HCT116 (cell line): ENCODE results near the gene RAB1A. TPM values are rescaled to one million over a fixed set of nuclear protein-coding genes. Genes with fewer than 3 reads are reported as not detected.

Source experiments
- ATAC-seq: fragments of 200-7000 bp; cut with Tn5 transposase; 2 replicates; pipeline ENCODE4 v1.9.1; 2020; ENCODE audit warnings: mild to moderate bottlenecking, moderate library complexity
- BruUV-seq: library from RNA; stranded (reverse); fragments of 400-500 nt; replicated peaks from 2 replicates; lab custom pipeline; 2021; lab: Mats Ljungman, UMichigan
- CTCF ChIA-PET: fragments of 300-600 bp; sonication (Branson Sonifier 250); formaldehyde crosslinking; loops from one replicate; lab custom pipeline; 2021; ENCODE audit warnings: antibody characterized with exemption; lab: Charles Lee
- POLR2A ChIA-PET: fragments of 300-600, 350-600 bp; sonication (Branson Sonifier 250); formaldehyde crosslinking; loops from one replicate; lab custom pipeline; 2021; ENCODE audit warnings: antibody characterized with exemption; lab: Charles Lee
- RAD21 ChIA-PET, 2 experiments: fragments of 300-600 bp; sonication (Branson Sonifier 250); formaldehyde crosslinking; loops; one replicate each; lab custom pipeline; 2023; ENCODE audit warnings: low total read pairs in 2 of 2; ENCODE audit not compliant: uncharacterized antibody in 2 of 2, unreplicated experiment in 2 of 2, low non-redundant PET in 1 of 2; lab: Charles Lee
- DNase-seq: peaks from one replicate; pipeline ENCODE4 v3.0.0-alpha.2; 2010; ENCODE audit warnings: low read depth, low spot score
- H2AFZ ChIP-seq: fragments of 200-600 bp; shearing (Covaris generic), sonication (generic); 2 replicates; pipeline ENCODE4 v1.6.1; 2017; ENCODE audit warnings: low read depth, mixed run types, mixed read lengths, antibody characterized with exemption, low read length; ENCODE audit not compliant: poor library complexity, severe bottlenecking
- H3K27ac ChIP-seq: 2 replicates; pipeline ENCODE4 v1.5.1; 2012; ENCODE audit warnings: low read depth, low read length
- H3K27me3 ChIP-seq: fragments of 200-600 bp; sonication (generic); 2 replicates; pipeline ENCODE4 v1.6.1; 2016; ENCODE audit warnings: mixed run types, low read length, mixed read lengths; ENCODE audit not compliant: insufficient read depth
- H3K36me3 ChIP-seq, 2 experiments: fragments of 200-500 bp in 1 of 2; fragments of 200-600 bp in 1 of 2; sonication (Bioruptor generic) in 1 of 2; sonication (generic) in 1 of 2; 2 replicates each; pipeline versions ENCODE4 v1.5.1 to v1.6.1; 2014 to 2016; ENCODE audit warnings: low read length in 2 of 2, inconsistent platforms in 1 of 2, mixed read lengths in 1 of 2, mixed run types in 1 of 2; ENCODE audit not compliant: insufficient read depth in 2 of 2, control insufficient read depth in 1 of 2
- H3K4me1 ChIP-seq, 2 experiments: fragments of 200-600 bp in 1 of 2; sonication (generic) in 1 of 2; 2 replicates each; pipeline versions ENCODE4 v1.5.1 to v1.6.1; 2012 to 2017; ENCODE audit warnings: low read length in 2 of 2, inconsistent platforms in 1 of 2, mild to moderate bottlenecking in 1 of 2, mixed read lengths in 1 of 2, mixed run types in 1 of 2, moderate library complexity in 1 of 2; ENCODE audit not compliant: insufficient read depth in 2 of 2, control insufficient read depth in 1 of 2
- H3K4me2 ChIP-seq: fragments of 200-600 bp; sonication (generic); 2 replicates; pipeline ENCODE4 v1.6.1; 2017; ENCODE audit warnings: mixed run types, low read length, mixed read lengths
- H3K4me3 ChIP-seq, 2 experiments: fragments of 200-600 bp in 1 of 2; sonication (generic) in 1 of 2; replicated peaks in 1 of 2; 2 replicates each; pipeline ENCODE4 v1.5.1; 2011 to 2016; ENCODE audit warnings: low read length in 2 of 2, control low read depth in 1 of 2, low read depth in 1 of 2, mild to moderate bottlenecking in 1 of 2, mixed read lengths in 1 of 2, mixed run types in 1 of 2
- H3K79me2 ChIP-seq: fragments of 200-600 bp; sonication (generic); 2 replicates; pipeline ENCODE4 v1.6.1; 2017; ENCODE audit warnings: mild to moderate bottlenecking, mixed run types, low read length, moderate library complexity, mixed read lengths; ENCODE audit not compliant: insufficient read depth
- H3K9ac ChIP-seq: fragments of 200-600 bp; sonication (generic); 2 replicates; pipeline ENCODE4 v1.6.1; 2016; ENCODE audit warnings: low read length, mixed read lengths
- H3K9me2 ChIP-seq: fragments of 200-600 bp; sonication (generic), shearing (Covaris generic); 2 replicates; pipeline ENCODE4 v1.6.1; 2017; ENCODE audit warnings: mixed run types, mild to moderate bottlenecking, moderate library complexity; ENCODE audit not compliant: insufficient read depth
- H3K9me3 ChIP-seq, 2 experiments: fragments of 200-500 bp in 1 of 2; fragments of 200-600 bp in 1 of 2; sonication (Bioruptor generic) in 1 of 2; sonication (generic) in 1 of 2; 2 replicates each; pipeline ENCODE4 v1.6.1; 2014 to 2017; ENCODE audit warnings: low read length in 2 of 2, mixed read lengths in 2 of 2, inconsistent platforms in 1 of 2, low read depth in 1 of 2, mild to moderate bottlenecking in 1 of 2, mixed run types in 1 of 2, moderate library complexity in 1 of 2; ENCODE audit not compliant: control insufficient read depth in 1 of 2, insufficient read depth in 1 of 2
- H4K20me1 ChIP-seq: fragments of 200-600 bp; sonication (generic), shearing (Covaris generic); 2 replicates; pipeline ENCODE4 v1.6.1; 2017; ENCODE audit warnings: mixed run types, mild to moderate bottlenecking, moderate library complexity; ENCODE audit not compliant: insufficient read depth
- ATF3 ChIP-seq: IDR thresholded peaks from 2 replicates; pipeline ENCODE4 v1.6.1; 2012
- CEBPB ChIP-seq: IDR thresholded peaks from 2 replicates; pipeline ENCODE4 v1.6.1; 2012; ENCODE audit warnings: low read depth
- EZH2 ChIP-seq: fragments of 200-600 bp; sonication (generic); IDR thresholded peaks from 2 replicates; pipeline ENCODE4 v1.6.1; 2017; ENCODE audit warnings: antibody characterized with exemption, mixed run types
- EZH2phosphoT487 ChIP-seq: fragments of 200-600 bp; IDR thresholded peaks from 2 replicates; pipeline ENCODE4 v1.6.1; 2018; ENCODE audit warnings: antibody characterized with exemption, borderline replicate concordance
- JUND ChIP-seq: IDR thresholded peaks from 2 replicates; pipeline ENCODE4 v1.6.1; 2012
- MAX ChIP-seq: IDR thresholded peaks from 2 replicates; pipeline ENCODE4 v1.6.1; 2012
- POLR2A ChIP-seq: IDR thresholded peaks from 2 replicates; pipeline ENCODE4 v1.7.0; 2011; ENCODE audit warnings: borderline replicate concordance; ENCODE audit not compliant: insufficient read depth, insufficient read length; ENCODE audit errors: extremely low read depth
- POLR2AphosphoS5 ChIP-seq: IDR thresholded peaks from 2 replicates; pipeline ENCODE4 v1.6.1; 2011; ENCODE audit warnings: mild to moderate bottlenecking, low read depth, low read length, moderate library complexity
- RAD21 ChIP-seq: IDR thresholded peaks from 2 replicates; pipeline ENCODE4 v1.6.1; 2012; ENCODE audit warnings: low read depth, mild to moderate bottlenecking
- SP1 ChIP-seq: IDR thresholded peaks from 2 replicates; pipeline ENCODE4 v1.6.1; 2012; ENCODE audit warnings: low read depth
- SRF ChIP-seq: IDR thresholded peaks from 2 replicates; pipeline ENCODE4 v1.6.1; 2012; ENCODE audit warnings: low read depth
- YY1 ChIP-seq: IDR thresholded peaks from 2 replicates; pipeline ENCODE4 v1.6.1; 2011; ENCODE audit warnings: low read length, low read depth, moderate library complexity, mild to moderate bottlenecking; ENCODE audit not compliant: insufficient replicate concordance; ENCODE audit errors: extremely low read depth
- ZFX ChIP-seq: fragments of 450-650 bp; IDR thresholded peaks from 2 replicates; pipeline ENCODE4 v1.6.1; 2017
- ZNF274 ChIP-seq: fragments of 200-500 bp; sonication (Bioruptor generic); IDR thresholded peaks from 2 replicates; pipeline ENCODE4 v1.6.1; 2014; ENCODE audit warnings: mild to moderate bottlenecking, low read depth, low read length, inconsistent platforms
- intact Hi-C: fragments of 100-400 bp; cut with micrococcal nuclease; formaldehyde crosslinking; loops from 2 replicates; pipeline ENCODE4 v1.10.0; 2022
- total RNA-seq: library from RNA; stranded (reverse); gene quantifications from one replicate; pipeline ENCODE4 v1.2.1, GENCODE V29; 2021; ENCODE audit not compliant: unreplicated experiment

The RAB1A gene
- total RNA-seq, 1 experiment from 2014 or later, result 131 TPM

GRCh38 chr2:65159906-65160305, 30.0 kb upstream of the RAB1A start:
- ChIA-PET CTCF (no interaction called here), POLR2A (no interaction called here), RAD21 (no interaction called here)
- BruUV-seq, result no TSS peak
- no peaks in the 10 kb centered on the region for H3K9me2 ChIP-seq
- H3K4me1 ChIP-seq, result peaks cover 4 to 36% of the 10 kb centered on the region in 2 experiments; a peak in 3 of 4 replicates
- intact Hi-C loops, result no loop called here
- no peak overlapping the region for H2AFZ ChIP-seq
- no peak overlapping the region for H3K27ac ChIP-seq
- H3K27me3 ChIP-seq, result no peaks in the 10 kb centered on the region
- H3K9me3 ChIP-seq, result no peaks in the 10 kb centered on the region
- H3K79me2 ChIP-seq, result no peaks in the 10 kb centered on the region
- ATAC-seq, result no peak
- no peaks in the 10 kb centered on the region for H3K36me3 ChIP-seq
- no peak overlapping the region for H3K9ac ChIP-seq
- H3K4me3 ChIP-seq, result no peak overlapping the region
- no peak overlapping the region for H3K4me2 ChIP-seq
- TF ChIP-seq CEBPB (no peak), ZNF274 (no peak), EZH2phosphoT487 (no peak), SP1 (no peak), JUND (no peak), MAX (no peak), ZFX (no peak), ATF3 (no peak), SRF (no peak), EZH2 (no peak)
- no peaks in the 10 kb centered on the region for H4K20me1 ChIP-seq
- no peak for DNase-seq

GRCh38 chr2:65159261-65159660, 29.4 kb upstream of the RAB1A start:
- Histone ChIP-seq H3K4me3 (no peak overlapping the region), H3K27ac (no peak overlapping the region), H3K4me1 (peaks cover 4 to 36% of the 10 kb centered on the region in 2 experiments; a peak in 3 of 4 replicates), H3K9ac (no peak overlapping the region), H2AFZ (no peak overlapping the region), H3K27me3 (no peaks in the 10 kb centered on the region), H4K20me1 (no peaks in the 10 kb centered on the region), H3K9me2 (no peaks in the 10 kb centered on the region), H3K36me3 (no peaks in the 10 kb centered on the region), H3K79me2 (no peaks in the 10 kb centered on the region), H3K9me3 (no peaks in the 10 kb centered on the region), H3K4me2 (no peak overlapping the region)
- intact Hi-C loops, result no loop called here
- no peak for ATAC-seq
- no peak for TF ChIP-seq SRF
- TF ChIP-seq ATF3, result no peak
- no peak for TF ChIP-seq MAX
- no peak for TF ChIP-seq POLR2AphosphoS5
- no peak for TF ChIP-seq POLR2A
- TF ChIP-seq RAD21, result no peak
- TF ChIP-seq YY1, result no peak
- POLR2A ChIA-PET, result no interaction called here
- CTCF ChIA-PET, result no interaction called here
- no TSS peak for BruUV-seq
- RAD21 ChIA-PET, result interaction anchor here in 1 of 2 experiments (0.7 kb wide), 1 partner anchor 20 kb away, joined by 3 read pairs; no protein-coding TSS in a partner anchor
- DNase-seq, result no peak
